HG03064 (cell line): ENCODE data around the gene PLEKHH1.
"Not testable (repeated sequence)": the region's sequence is repeated elsewhere in the genome, so short reads cannot be mapped to it uniquely, and the experiment has no call there.

Experiments used
- ATAC-seq: cut with Tn5 transposase; IDR thresholded peaks from one replicate; pipeline ENCODE4 v1.9.1; 2021; ENCODE audit warnings: low read depth; ENCODE audit not compliant: unreplicated experiment

Gene PLEKHH1

GRCh38 chr14:67529947-67530935 is 2.8 kb upstream of the PLEKHH1 start:
- ATAC-seq = no peak

GRCh38 chr14:67532606-67532997 is 488 bp upstream of the PLEKHH1 start:
- no peak for ATAC-seq

GRCh38 chr14:67533754-67534085 is 630 bp downstream of the PLEKHH1 start:
- no peak for ATAC-seq

GRCh38 chr14:67536087-67536486 is 3.0 kb downstream of the PLEKHH1 start:
- ATAC-seq = no peak

- ATAC-seq = no peak
Measured at GRCh38 chr14:67537736-67538135, 4.6 kb downstream of the PLEKHH1 start.

- ATAC-seq = no peak
Measured at GRCh38 chr14:67538501-67538900, 5.4 kb downstream of the PLEKHH1 start.

- no peak for ATAC-seq
Measured at GRCh38 chr14:67539116-67539515, 6.0 kb downstream of the PLEKHH1 start.

- ATAC-seq = no peak
Measured at GRCh38 chr14:67541448-67542387, 8.6 kb downstream of the PLEKHH1 start.

- not testable (repeated sequence) for ATAC-seq
Measured at GRCh38 chr14:67542620-67543019, 9.5 kb downstream of the PLEKHH1 start.

GRCh38 chr14:67544590-67544989 is 11.5 kb downstream of the PLEKHH1 start:
- ATAC-seq = no peak

GRCh38 chr14:67547224-67547780 is 14.2 kb downstream of the PLEKHH1 start:
- ATAC-seq = no peak

GRCh38 chr14:67549734-67550133 is 16.6 kb downstream of the PLEKHH1 start:
- ATAC-seq = no peak

GRCh38 chr14:67551123-67551522 is 18.0 kb downstream of the PLEKHH1 start:
- ATAC-seq = no peak

GRCh38 chr14:67551940-67552339 is 18.9 kb downstream of the PLEKHH1 start:
- no peak for ATAC-seq

- ATAC-seq = no peak
Measured at GRCh38 chr14:67553547-67553946, 20.5 kb downstream of the PLEKHH1 start.

- ATAC-seq = no peak
Measured at GRCh38 chr14:67554341-67554740, 21.3 kb downstream of the PLEKHH1 start.

- no peak for ATAC-seq
Measured at GRCh38 chr14:67555518-67556090, 22.5 kb downstream of the PLEKHH1 start.

- ATAC-seq = no peak
Measured at GRCh38 chr14:67556671-67557070, 23.6 kb downstream of the PLEKHH1 start.

GRCh38 chr14:67557118-67557517 is 24.0 kb downstream of the PLEKHH1 start:
- ATAC-seq = no peak

GRCh38 chr14:67557656-67558055 is 24.6 kb downstream of the PLEKHH1 start:
- no peak for ATAC-seq

- ATAC-seq = no peak
Measured at GRCh38 chr14:67559639-67560038, 26.5 kb downstream of the PLEKHH1 start.
